GM19023 (cell line): ENCODE results near the gene TM4SF1.
A peak's percentile ranks its signal among the peaks of the same experiment; 100 is the strongest.
"Not testable (repeated sequence)": the region's sequence is repeated elsewhere in the genome, so short reads cannot be mapped to it uniquely, and the experiment has no call there.

ENCODE experiments used
- ATAC-seq: cut with Tn5 transposase; IDR thresholded peaks from one replicate; pipeline ENCODE4 v1.9.1; 2021; ENCODE audit warnings: mild to moderate bottlenecking, moderate library complexity; ENCODE audit not compliant: unreplicated experiment

Gene TM4SF1

DNA sequence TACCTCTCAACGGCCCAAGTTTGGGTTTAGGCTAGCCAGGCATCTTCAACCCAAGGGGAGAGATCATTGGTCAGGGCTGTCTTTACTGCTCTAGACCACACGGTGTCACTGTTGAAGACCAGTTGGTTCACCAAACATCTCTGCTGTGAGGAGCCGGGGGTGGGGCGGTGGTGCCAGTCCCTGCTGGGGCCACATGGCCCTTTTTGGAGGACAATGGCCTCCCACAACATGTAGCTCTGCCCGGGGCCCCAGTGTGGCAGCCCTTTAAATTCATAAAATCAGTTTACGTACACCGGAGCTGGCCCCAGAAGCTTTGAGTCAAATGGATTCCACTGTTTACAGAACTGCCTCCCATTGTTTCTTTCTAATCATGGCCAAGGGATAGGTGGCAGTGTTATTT lies 24.9 kb downstream of the TM4SF1 start:
- ATAC-seq: peak; percentile 88

- ATAC-seq: no peak
These were observed 33.5 kb downstream of the TM4SF1 start for GRCh38 chr3:149343951-149344350.

DNA sequence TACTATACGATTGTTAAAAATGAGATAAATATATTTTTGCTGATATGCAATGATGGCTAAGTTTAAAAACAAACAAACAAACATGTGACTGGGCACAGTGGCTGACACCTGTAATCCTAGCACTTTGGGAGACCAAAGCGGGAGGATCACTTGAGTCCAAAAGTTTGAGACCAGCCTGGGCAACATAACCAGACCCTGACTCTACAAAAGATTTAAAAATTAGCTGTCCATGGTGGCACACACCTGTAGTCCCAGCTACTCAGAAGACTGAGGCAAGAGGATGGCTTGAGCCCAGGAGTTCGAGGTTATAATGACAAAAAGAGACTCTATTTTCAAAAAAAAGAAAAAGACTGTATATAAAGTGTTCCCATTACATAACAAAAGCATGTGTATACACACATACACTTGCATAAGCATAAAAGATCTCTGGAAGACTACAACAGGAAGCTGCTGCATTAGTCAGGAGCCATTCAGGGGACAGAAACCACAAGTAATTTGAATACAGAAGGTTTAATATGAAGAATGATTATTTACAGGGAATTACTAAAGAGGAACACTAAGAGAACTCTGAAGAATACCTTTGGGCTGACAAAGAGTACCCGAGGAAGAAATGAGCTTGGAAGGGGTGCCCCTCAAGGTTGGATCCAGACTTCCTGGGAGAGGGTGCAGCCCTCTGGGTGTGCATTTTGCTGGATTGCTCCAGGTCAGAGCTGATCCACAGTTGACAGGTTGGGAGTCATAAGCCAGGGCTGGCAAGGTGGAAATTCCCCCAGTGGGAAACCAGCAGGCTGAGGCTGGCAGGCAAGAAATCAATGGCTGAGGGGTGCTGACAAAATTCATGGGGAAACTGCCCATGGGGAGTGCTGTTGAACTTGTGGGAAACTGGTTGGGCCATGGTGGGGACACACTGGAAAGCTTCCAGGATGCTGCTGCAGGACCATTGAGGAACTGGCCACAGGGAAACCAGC lies 34.8 kb downstream of the TM4SF1 start:
- ATAC-seq: no peak

GRCh38 chr3:149340310-149340933 lies 37.0 kb downstream of the TM4SF1 start:
- ATAC-seq: no peak

DNA sequence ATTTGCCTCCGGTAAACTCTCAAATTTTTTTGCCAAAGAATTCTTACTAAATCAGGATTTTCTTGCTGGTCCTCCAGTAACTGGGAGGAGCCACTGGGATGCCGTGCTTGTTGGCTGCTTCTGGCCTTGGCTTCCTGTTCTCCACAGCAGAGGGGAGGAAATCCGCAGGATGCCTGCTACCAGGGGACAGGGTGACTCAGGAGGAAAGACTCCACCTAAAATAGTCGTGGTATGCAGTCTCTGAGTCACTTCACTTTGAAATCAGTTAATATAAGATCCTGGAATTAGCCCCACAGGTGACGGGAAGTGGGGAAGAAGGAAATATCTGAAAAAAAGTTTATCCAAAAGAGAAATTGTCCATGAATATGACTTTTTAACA lies 37.5 kb downstream of the TM4SF1 start:
- no peak for ATAC-seq

DNA sequence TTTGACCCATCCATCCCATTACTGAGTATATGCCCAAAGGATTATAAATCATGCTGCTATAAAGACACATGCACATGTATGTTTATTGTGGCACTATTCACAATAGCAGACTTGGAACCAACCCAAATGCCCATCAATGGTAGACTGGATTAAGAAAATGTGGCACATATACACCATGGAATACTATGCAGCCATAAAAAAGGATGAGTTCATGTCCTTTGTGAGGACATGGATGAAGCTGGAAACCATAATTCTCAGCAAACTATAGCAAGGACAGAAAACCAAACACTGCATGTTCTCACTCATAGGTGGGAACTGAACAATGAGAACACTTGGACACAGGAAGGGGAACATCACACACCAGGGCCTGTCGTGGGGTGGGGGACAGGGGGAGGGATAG lies 40.0 kb downstream of the TM4SF1 start:
- ATAC-seq: not testable (repeated sequence)

DNA sequence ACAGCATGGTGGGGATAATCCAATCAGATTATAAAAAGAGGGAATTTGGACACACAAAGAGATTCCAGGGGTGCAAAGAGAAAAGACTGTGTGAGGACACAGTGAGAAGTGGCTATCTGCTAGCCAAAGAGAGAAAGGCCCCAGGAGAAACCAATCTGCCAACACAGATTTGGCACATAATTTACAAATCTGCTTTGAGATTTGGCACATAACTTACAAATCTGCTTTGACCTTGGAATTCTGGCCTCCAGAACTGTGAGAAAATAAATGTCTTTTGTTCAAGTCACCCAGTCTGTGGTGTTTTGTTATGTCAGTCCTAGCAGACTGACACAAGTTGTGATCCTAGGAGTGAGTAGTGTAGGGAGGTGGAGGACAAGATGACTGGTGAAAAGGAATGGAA lies 40.5 kb downstream of the TM4SF1 start:
- no peak for ATAC-seq

DNA sequence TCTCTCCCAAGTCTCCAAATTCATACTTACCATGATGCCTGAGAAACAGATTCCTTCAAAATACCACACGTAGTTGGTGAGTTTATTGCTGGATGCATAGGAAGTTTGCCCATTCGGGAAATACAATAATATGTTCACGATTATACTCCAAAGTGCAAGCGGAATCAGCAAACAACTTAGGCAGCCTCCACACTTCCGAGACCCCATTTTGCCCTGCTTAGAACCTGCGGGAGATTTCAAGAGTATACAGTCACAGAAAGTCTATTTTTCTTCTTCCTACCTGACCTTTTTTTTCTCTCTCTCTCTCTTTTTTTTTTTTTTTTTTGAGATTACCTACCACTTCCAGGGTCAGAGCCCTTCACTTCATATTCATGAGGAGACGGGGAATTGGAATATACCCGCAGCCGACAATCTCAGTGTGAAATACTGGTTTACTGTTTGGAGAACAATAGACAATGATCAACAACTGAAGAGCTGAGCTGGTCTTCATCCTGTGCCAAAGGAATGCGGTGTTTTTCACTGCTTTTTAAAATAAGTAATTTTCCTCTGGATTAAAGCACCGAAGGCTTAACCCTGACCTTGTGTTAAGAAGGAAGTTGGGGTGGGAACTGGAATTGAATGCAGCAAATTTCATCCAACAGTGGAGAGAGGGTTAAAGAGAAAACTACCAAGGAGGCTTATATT lies 44.1 kb downstream of the TM4SF1 start, which contains the start of gene TM4SF18:
TM4SF18 (minus strand) TSS at position 461 of the 684 bp plus-strand sequence; CDS start at position 207, 254 bp downstream.
- no peak for ATAC-seq

DNA sequence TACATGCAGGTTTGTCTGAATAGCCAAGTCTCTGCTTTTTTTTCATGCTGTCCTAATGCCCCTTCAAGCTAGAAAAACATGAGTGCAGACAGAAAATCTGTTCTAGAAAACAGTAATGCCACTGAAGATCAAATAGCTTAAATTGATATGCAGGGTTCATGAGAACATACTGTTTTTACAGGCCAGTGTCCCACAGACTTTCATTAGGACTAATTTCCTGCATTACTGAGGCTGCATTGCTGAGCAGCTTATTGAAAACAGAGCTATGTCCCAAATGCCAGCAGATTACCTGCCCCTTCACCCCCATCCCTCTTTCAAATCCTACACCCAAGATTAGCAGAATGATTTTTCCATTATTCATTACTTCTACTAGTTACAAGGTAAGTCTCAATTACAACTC lies 44.7 kb downstream of the TM4SF1 start:
- no peak for ATAC-seq

GRCh38 chr3:149332227-149332765 lies 45.2 kb downstream of the TM4SF1 start:
- no peak for ATAC-seq

DNA sequence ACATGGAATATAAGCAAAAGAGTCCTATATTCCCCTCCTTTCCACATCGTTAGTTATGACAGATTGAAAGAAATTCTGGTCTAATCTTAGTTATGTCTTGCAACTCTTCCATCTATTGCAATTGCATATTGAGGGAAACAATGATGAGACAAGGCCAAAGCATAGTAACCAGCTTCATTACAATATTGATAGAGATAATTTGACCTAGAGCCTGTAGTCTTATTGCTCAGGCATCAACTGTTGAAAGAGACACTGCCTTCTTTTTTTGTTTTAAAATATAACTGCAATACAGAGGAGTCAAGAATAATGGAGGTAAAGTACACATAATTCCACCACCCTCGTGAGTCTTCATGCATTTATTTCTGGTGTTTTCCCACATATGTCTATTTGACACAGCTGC lies 46.1 kb downstream of the TM4SF1 start:
- ATAC-seq: no peak

DNA sequence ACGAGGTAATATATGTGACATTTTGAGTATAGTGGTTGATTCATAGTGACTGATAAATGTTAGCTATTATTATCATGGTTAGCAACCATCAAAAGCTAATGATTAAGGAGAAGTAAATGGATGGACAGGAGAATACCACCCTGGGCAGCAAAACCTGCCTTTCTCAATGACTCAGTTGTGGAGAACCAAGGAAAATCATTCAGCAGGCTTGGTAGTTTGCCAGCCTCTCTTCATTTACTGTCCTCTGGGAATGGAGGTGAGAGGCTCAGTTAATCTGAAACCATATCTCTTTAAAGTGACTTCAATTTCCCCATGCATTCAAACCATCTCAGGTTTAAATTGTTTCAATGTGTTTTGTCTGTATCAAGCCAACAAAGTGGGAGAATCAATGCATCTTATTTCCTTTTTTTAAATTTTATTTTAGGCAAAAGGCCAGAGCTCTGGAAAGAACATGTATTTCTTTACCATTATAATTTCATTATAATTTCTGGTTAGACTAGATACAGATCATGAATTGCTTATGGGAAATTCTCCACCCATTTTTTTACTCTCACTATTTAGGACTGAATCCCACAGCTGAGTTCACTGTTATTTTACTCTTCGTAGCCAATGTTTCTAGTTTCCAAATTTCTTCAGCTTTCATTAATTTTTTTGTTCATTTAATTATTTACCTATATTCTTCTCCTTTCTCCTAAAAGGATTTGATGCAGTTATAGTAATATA lies 46.7 kb downstream of the TM4SF1 start:
- ATAC-seq: no peak

GRCh38 chr3:149327156-149327555 lies 50.3 kb downstream of the TM4SF1 start:
- no peak for ATAC-seq

- no peak for ATAC-seq
These were observed 51.9 kb downstream of the TM4SF1 start for GRCh38 chr3:149325581-149325980.

DNA sequence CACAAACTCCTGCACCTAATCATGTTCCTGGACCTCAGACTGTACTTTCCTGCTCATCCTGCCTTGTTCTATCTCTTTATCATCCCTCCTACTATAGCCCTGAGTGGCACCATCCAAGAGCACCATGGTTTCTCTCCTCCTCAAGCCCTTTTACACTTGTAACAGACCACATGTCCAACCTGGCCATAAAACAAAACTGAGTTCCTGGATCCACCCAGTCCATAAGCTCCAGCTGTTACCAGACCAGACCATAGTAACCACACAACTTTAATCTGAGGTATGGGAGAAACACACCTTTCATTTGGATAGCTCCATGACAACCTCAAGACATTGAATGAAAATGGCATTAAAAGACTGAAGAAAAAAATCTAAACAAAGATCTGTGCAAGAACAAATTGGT lies 53.1 kb downstream of the TM4SF1 start:
- no peak for ATAC-seq

DNA sequence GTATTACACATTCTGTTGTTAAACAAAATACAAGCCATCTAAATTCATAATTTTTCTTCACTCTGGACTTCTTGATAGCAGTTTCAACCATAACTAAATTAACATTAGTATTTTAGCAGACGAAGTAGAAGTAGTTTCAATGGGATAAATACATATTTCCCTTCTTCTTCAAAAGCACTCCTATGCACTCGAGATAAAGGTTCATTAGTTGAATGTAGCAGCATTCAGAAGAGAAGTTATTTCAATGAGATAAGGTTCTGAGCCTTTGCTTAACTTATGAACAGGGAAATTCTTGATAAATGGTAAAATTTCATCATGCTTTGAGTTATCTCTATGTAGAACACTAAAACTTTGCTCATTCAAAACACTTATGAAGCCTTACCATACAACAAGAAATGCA lies 55.8 kb downstream of the TM4SF1 start:
- no peak for ATAC-seq

- ATAC-seq: no peak
These were observed 56.3 kb downstream of the TM4SF1 start for GRCh38 chr3:149321136-149321535.

DNA sequence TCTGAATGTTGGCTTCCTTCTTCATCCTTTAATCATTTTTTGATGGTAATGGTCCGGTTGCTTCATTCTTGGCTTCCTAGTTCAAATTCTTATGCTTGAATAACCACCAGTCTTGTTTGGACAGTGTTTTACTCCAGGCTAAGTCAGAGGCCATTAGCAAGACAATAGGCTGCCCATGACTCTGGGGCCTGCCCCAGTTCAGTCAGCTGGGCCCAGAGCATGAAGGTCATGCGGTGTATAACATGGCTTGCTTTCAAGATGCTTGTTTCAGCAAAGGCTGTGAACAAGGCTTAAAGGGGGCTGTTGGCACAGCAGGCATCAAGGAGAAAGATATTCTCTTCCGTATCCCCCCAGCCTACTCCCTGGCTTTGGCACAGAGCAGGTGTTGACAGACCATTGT lies 57.7 kb downstream of the TM4SF1 start:
- no peak for ATAC-seq
